ENCODE results near the gene INHA. TPM values are rescaled to one million over a fixed set of nuclear protein-coding genes. Genes with fewer than 3 reads are reported as not detected.
A peak's percentile ranks its signal among the peaks of the same experiment; 100 is the strongest.

The INHA gene
- total RNA-seq, 2 donors from 2014 or later = not detected

GRCh38 chr2:219596954-219597551, 24.9 kb downstream of the INHA start:
- intact Hi-C loops (cut with DNase I, micrococcal nuclease) = no loop called here
- DNase-seq (no peak), ATAC-seq (peak; percentile 14)

GRCh38 chr2:219597552-219598307, 25.6 kb downstream of the INHA start, which contains the start of gene STK11IP:
STK11IP (plus strand) TSS chr2:219597857; CDS start chr2:219598120, 263 bp downstream.
- DNase-seq (peak; percentile 98 to 99), ATAC-seq (peak; percentile 96)
- intact Hi-C loops (cut with DNase I, micrococcal nuclease) = no loop called here

- intact Hi-C loops (cut with DNase I, micrococcal nuclease) = no loop called here
- DNase-seq = peak in 1 of 2 donors; percentile 26
- ATAC-seq = no peak
Measured at GRCh38 chr2:219598308-219599078, 26.4 kb downstream of the INHA start.

- intact Hi-C loops (cut with DNase I, micrococcal nuclease) = no loop called here
- ATAC-seq (no peak), DNase-seq (no peak)
Measured at GRCh38 chr2:219603771-219604170, 31.7 kb downstream of the INHA start.

GRCh38 chr2:219605607-219605954, 33.5 kb downstream of the INHA start:
- no peak for ATAC-seq
- no peak for DNase-seq
- intact Hi-C loops (cut with DNase I, micrococcal nuclease) = no loop called here

GRCh38 chr2:219607931-219608330, 35.8 kb downstream of the INHA start:
- DNase-seq = no peak
- intact Hi-C loops (cut with DNase I, micrococcal nuclease) = no loop called here
- ATAC-seq = no peak

GRCh38 chr2:219608399-219608964, 36.4 kb downstream of the INHA start:
- intact Hi-C loops (cut with DNase I, micrococcal nuclease) = no loop called here
- ATAC-seq = no peak
- DNase-seq = no peak

GRCh38 chr2:219609149-219609750, 37.1 kb downstream of the INHA start:
- intact Hi-C loops (cut with DNase I, micrococcal nuclease) = no loop called here
- ATAC-seq (no peak), DNase-seq (no peak)

- ATAC-seq = no peak
- DNase-seq = no peak
- intact Hi-C loops (cut with DNase I, micrococcal nuclease) = no loop called here
Measured at GRCh38 chr2:219611306-219611705, 39.2 kb downstream of the INHA start.

GRCh38 chr2:219611866-219612576, 39.9 kb downstream of the INHA start:
- ATAC-seq (no peak), DNase-seq (no peak)
- intact Hi-C loops (cut with DNase I, micrococcal nuclease) = no loop called here

GRCh38 chr2:219612577-219613286, 40.6 kb downstream of the INHA start:
- intact Hi-C loops (cut with DNase I, micrococcal nuclease) = no loop called here
- ATAC-seq = no peak
- no peak for DNase-seq

- no peak for ATAC-seq
- no peak for DNase-seq
- intact Hi-C loops (cut with DNase I, micrococcal nuclease) = no loop called here
Measured at GRCh38 chr2:219613461-219614070, 41.5 kb downstream of the INHA start.

- ATAC-seq (no peak), DNase-seq (no peak)
- intact Hi-C loops (cut with DNase I, micrococcal nuclease) = no loop called here
Measured at GRCh38 chr2:219614076-219614860, 42.2 kb downstream of the INHA start.

- DNase-seq (no peak), ATAC-seq (no peak)
- intact Hi-C loops (cut with DNase I, micrococcal nuclease) = no loop called here
Measured at GRCh38 chr2:219615036-219615435, 42.9 kb downstream of the INHA start.

- intact Hi-C loops (cut with DNase I, micrococcal nuclease) = no loop called here
- DNase-seq (no peak), ATAC-seq (no peak)
Measured at GRCh38 chr2:219615894-219616293, 43.8 kb downstream of the INHA start.

- intact Hi-C loops (cut with DNase I, micrococcal nuclease) = no loop called here
- no peak for DNase-seq
- no peak for ATAC-seq
Measured at GRCh38 chr2:219616550-219616949, 44.4 kb downstream of the INHA start.

GRCh38 chr2:219618733-219619122, 46.6 kb downstream of the INHA start:
- intact Hi-C loops (cut with DNase I, micrococcal nuclease) = no loop called here
- ATAC-seq = no peak

More at GRCh38 chr2:219618733-219619122, 46.6 kb downstream of the INHA start:
- no peak for DNase-seq

Measured in left colon (tissue), 2 donors.